GM13976 (cell line): ENCODE results near the gene DPH2.

Experiments used
- DNase-seq: peaks from one replicate; pipeline ENCODE4 v3.0.0; 2012; ENCODE audit warnings: low spot score
- in situ Hi-C: fragments of 300-500 bp; cut with MboI; formaldehyde crosslinking; loops from one replicate; pipeline ENCODE4 v1.12.0; 2022; ENCODE audit warnings: low sequenced_read_pairs, mixed read lengths, inconsistent platforms; ENCODE audit not compliant: unreplicated experiment
- TF ChIP-seq, protein P1 (sequence below): IDR thresholded peaks from 2 replicates; pipeline ENCODE4 v1.5.1; 2012; ENCODE audit warnings: borderline replicate concordance, mild to moderate bottlenecking; ENCODE audit not compliant: insufficient read depth; ENCODE audit errors: extremely low read depth, missing control alignments, control extremely low read depth

Gene DPH2

DNA sequence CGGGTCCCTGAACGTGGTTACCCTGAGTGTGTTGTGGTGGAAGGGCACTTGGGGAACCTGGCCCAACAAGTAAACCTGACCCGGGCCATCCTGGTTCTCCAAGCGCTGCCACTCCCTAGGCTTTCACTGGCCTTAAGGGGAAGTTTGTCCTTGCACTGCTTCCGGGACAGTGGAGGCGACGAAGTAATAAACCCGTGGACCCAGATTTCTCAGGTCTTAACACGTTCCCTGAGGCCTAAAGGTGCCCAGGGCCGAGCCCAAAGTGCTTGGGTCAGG is 21.3 kb downstream of the DPH2 start:
- in situ Hi-C loops: no loop called here
- no peak for DNase-seq
- TF ChIP-seq, protein P1, sequence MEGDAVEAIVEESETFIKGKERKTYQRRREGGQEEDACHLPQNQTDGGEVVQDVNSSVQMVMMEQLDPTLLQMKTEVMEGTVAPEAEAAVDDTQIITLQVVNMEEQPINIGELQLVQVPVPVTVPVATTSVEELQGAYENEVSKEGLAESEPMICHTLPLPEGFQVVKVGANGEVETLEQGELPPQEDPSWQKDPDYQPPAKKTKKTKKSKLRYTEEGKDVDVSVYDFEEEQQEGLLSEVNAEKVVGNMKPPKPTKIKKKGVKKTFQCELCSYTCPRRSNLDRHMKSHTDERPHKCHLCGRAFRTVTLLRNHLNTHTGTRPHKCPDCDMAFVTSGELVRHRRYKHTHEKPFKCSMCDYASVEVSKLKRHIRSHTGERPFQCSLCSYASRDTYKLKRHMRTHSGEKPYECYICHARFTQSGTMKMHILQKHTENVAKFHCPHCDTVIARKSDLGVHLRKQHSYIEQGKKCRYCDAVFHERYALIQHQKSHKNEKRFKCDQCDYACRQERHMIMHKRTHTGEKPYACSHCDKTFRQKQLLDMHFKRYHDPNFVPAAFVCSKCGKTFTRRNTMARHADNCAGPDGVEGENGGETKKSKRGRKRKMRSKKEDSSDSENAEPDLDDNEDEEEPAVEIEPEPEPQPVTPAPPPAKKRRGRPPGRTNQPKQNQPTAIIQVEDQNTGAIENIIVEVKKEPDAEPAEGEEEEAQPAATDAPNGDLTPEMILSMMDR: no peak

DNA sequence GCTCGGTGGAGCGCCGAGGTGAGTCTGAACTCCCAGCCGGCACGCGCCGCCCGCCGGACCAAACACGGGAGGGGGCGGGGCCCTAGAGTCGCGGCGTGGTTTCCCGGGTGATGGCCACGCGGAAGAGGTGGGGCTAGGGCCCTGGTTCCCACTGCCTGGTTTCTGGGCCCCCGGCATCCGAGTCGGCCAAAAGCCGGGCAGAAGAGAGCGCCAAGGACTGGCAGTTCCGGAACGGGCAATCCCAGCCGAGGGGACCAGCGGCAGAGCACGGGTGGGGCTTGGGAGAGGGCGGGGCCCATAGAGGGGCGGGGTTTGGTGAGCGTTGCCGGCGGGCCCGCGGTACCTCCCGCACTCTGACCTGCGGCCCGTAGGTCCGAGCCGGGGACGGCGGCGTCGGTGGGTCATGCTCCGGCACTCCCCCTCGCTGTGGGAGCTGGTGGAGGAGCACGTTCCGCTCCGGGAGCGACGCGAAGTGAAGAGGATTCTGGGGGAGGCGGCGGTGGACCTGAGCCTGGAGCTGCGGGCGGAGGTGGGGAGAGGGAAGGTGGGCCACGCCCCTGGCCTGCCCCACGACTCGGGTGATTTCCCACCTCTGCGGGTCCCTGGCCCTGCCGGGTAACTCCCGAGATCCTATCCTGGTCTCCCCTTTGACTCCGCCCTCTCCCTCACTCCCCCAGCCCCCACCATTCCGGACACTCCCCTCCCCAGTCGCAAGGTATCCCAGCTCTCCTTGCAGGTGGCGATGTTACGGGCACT is 21.8 kb downstream of the DPH2 start, which contains the start of gene CCDC24:
Gene CCDC24 (plus strand): TSS at position 124 of the 756 bp plus-strand sequence. CDS start 280 bp downstream, at position 404.
- in situ Hi-C loops: no loop called here
- DNase-seq: peak; percentile 93
- TF ChIP-seq, protein P1: no peak

DNA sequence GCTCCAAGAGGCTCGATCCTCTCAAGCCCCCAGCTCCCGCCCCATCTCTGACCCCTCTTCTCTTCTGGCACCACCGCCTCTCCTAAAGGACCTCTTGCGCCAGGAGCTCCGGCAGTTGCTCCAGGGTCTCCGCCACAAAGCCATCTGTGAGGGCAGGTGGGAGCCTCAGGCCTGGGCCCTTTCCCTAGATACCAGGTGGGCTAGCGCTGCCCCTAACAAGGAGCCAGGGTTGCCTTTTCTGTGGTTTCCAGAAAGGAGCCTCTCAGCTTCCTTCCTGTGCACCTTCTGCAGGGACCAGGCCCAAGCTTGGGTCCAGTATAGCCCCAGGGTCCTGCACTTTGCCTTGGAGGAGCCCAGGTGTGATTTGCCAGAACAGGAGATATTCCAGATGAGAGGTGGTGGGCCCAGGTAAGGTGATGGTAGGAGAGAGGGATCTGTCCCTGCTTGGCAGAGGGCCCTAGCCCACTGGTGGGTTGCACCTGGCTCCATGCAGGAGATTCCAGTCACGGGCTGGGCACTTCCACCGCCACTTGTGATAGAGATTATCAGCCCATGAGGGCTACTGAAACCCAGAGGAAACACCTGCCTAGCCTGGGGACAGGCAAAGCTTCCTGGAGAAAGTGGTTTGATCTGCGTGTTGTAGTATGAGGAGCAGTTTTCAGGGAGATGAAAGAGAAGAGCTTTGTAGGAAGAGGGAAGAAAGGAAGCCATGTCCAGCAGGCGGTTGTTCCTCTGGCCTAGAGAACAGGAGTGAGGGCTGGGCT is 22.6 kb downstream of the DPH2 start:
- DNase-seq: no peak
- in situ Hi-C loops: no loop called here
- TF ChIP-seq, protein P1: no peak

DNA sequence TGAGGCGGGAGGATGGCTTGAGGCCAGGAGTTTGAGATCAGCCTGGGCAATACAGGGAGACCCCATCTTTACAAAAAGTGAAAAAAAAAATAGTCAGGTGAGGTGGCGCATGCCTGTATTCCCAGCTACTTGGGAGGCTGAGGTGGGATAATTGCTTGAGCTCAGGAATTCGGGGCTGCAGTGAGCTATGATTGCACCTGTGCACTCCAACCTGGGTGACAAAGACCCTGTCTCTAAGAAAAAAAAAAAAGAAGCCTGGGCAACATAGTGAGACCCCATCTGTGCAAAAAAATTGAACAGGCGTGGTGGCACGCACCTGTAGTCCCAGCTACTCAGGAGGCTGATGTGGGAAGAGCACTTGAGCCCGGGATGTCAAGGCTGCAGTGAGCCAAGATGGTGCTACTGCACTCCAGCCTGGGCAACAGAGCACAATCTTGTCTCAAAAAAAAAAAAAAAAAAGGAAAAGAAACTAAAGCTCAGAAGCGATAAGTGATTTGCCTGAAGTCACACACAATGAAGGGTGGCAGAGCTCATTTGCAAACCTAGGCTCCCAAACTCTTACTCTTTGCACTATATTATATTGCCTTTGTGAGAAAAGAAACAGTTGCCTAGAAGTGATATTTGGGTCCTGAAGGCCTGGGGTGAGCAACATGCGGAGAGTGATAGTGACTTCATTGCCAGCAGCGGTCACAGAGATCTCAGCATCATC is 23.6 kb downstream of the DPH2 start:
- DNase-seq: no peak
- in situ Hi-C loops: no loop called here
- TF ChIP-seq, protein P1: no peak

DNA sequence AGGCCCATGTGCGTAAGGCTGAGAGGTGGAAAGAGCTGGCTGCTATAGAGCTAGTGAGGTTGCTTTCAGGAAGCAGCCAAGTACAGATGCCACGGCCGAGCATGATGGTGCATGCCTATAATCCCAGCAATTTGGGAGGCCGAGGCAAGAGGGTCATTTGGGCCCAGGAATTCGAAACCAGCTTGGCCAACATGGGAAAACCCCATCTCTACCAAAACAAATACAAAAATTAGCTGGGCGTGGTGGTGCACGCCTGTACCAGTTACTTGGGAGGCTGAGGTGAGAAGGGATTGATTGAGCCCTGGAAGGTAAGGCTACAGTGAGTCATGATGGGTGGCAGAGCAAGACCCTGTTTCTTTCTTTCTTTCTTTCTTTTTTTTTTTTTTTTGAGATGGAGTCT is 24.3 kb downstream of the DPH2 start:
- in situ Hi-C loops: no loop called here
- TF ChIP-seq, protein P1: no peak
- no peak for DNase-seq
